HUES64 (cell line): Measurements from ENCODE around the gene NEK11.

ENCODE experiments used
- H3K27ac ChIP-seq: 2 replicates; pipeline ENCODE4 v1.7.0; 2013; ENCODE audit warnings: low read depth, low read length, inconsistent platforms
- H3K27me3 ChIP-seq: 2 replicates; pipeline ENCODE4 v1.6.1; 2013; ENCODE audit warnings: mild to moderate bottlenecking, low read length; ENCODE audit not compliant: insufficient read depth
- H3K36me3 ChIP-seq: 2 replicates; pipeline ENCODE4 v1.6.1; 2013; ENCODE audit warnings: mild to moderate bottlenecking, low read length; ENCODE audit not compliant: insufficient read depth
- H3K4me1 ChIP-seq: 2 replicates; pipeline ENCODE4 v1.6.1; 2013; ENCODE audit warnings: mild to moderate bottlenecking, low read length, moderate library complexity; ENCODE audit not compliant: insufficient read depth
- H3K4me3 ChIP-seq: 2 replicates; pipeline ENCODE4 v1.5.1; 2013; ENCODE audit warnings: mild to moderate bottlenecking, low read length, moderate library complexity
- H3K9ac ChIP-seq: 2 replicates; pipeline ENCODE4 v1.6.1; 2013; ENCODE audit warnings: mild to moderate bottlenecking, low read depth, low read length
- H3K9me3 ChIP-seq: 2 replicates; pipeline ENCODE4 v1.6.1; 2013; ENCODE audit warnings: low read depth, low read length; ENCODE audit not compliant: insufficient read depth
- WGBS: fragments of 150-250, 120-280 bp; methylation state at CpG from one replicate; pipeline ENCODE4 v1.1.7; 2013; ENCODE audit warnings: missing lambda C conversion rate; 5-methylcytosine and 5-hydroxymethylcytosine counted together

The NEK11 gene

GRCh38 chr3:131261104-131261503 lies 234.4 kb downstream of the NEK11 start:
- Histone ChIP-seq H3K9me3 (peaks cover 2% of the 10 kb centered on the region; the same call in 1 of the 2 replicates), H3K4me1 (no peaks in the 10 kb centered on the region), H3K27me3 (no peaks in the 10 kb centered on the region), H3K36me3 (no peaks in the 10 kb centered on the region), H3K27ac (no peak overlapping the region), H3K4me3 (no peak overlapping the region), H3K9ac (no peak overlapping the region)
- 100% methylated on average over 1 of the region's 1 CpG for WGBS

- no peak overlapping the region for H3K9ac ChIP-seq
- no peaks in the 10 kb centered on the region for H3K4me1 ChIP-seq
- H3K27me3 ChIP-seq = no peaks in the 10 kb centered on the region
- 88% methylated on average over 1 of the region's 1 CpG for WGBS
- no peaks in the 10 kb centered on the region for H3K36me3 ChIP-seq
- H3K27ac ChIP-seq = no peak overlapping the region
- H3K4me3 ChIP-seq = no peak overlapping the region
- no peaks in the 10 kb centered on the region for H3K9me3 ChIP-seq
Measured at GRCh38 chr3:131275556-131275955, 248.9 kb downstream of the NEK11 start.

GRCh38 chr3:131277836-131278497 lies 251.3 kb downstream of the NEK11 start:
- Histone ChIP-seq H3K36me3 (no peaks in the 10 kb centered on the region), H3K9ac (no peak overlapping the region), H3K4me3 (no peak overlapping the region), H3K4me1 (no peaks in the 10 kb centered on the region), H3K27ac (no peak overlapping the region), H3K27me3 (no peaks in the 10 kb centered on the region), H3K9me3 (no peaks in the 10 kb centered on the region)
- 99% methylated on average over 2 of the region's 2 CpGs for WGBS

- Histone ChIP-seq H3K9ac (no peak overlapping the region), H3K9me3 (no peaks in the 10 kb centered on the region), H3K27me3 (no peaks in the 10 kb centered on the region), H3K36me3 (no peaks in the 10 kb centered on the region), H3K27ac (no peak overlapping the region), H3K4me1 (peaks cover 9% of the 10 kb centered on the region; the same call in 1 of the 2 replicates), H3K4me3 (no peak overlapping the region)
- 93% methylated on average over 2 of the region's 2 CpGs for WGBS
Measured at GRCh38 chr3:131279577-131279976, 252.9 kb downstream of the NEK11 start.

- WGBS = 90% methylated on average over 2 of the region's 2 CpGs
- H3K4me3 ChIP-seq = no peak overlapping the region
- H3K27ac ChIP-seq = no peak overlapping the region
- H3K9me3 ChIP-seq = no peaks in the 10 kb centered on the region
- no peak overlapping the region for H3K9ac ChIP-seq
- no peaks in the 10 kb centered on the region for H3K36me3 ChIP-seq
- no peaks in the 10 kb centered on the region for H3K27me3 ChIP-seq
- peaks cover 9% of the 10 kb centered on the region; the same call in 1 of the 2 replicates for H3K4me1 ChIP-seq
Measured at GRCh38 chr3:131282379-131282778, 255.7 kb downstream of the NEK11 start.

GRCh38 chr3:131282967-131283366 lies 256.3 kb downstream of the NEK11 start:
- Histone ChIP-seq H3K27ac (no peak overlapping the region), H3K9me3 (no peaks in the 10 kb centered on the region), H3K4me1 (peaks cover 9% of the 10 kb centered on the region; the same call in 1 of the 2 replicates), H3K9ac (no peak overlapping the region), H3K27me3 (no peaks in the 10 kb centered on the region), H3K4me3 (no peak overlapping the region), H3K36me3 (no peaks in the 10 kb centered on the region)
- no CpG with 5 or more reads among the region's 1 CpG for WGBS

- Histone ChIP-seq H3K9me3 (no peaks in the 10 kb centered on the region), H3K9ac (no peak overlapping the region), H3K4me3 (no peak overlapping the region), H3K27ac (no peak overlapping the region), H3K4me1 (peaks cover 9% of the 10 kb centered on the region; the same call in 1 of the 2 replicates), H3K27me3 (no peaks in the 10 kb centered on the region), H3K36me3 (no peaks in the 10 kb centered on the region)
- WGBS = 82% methylated on average over 3 of the region's 3 CpGs
Measured at GRCh38 chr3:131283862-131284261, 257.2 kb downstream of the NEK11 start.

GRCh38 chr3:131284302-131284701 lies 257.6 kb downstream of the NEK11 start:
- WGBS = 98% methylated on average over 1 of the region's 1 CpG
- no peak overlapping the region for H3K27ac ChIP-seq

GRCh38 chr3:131285456-131285855 lies 258.8 kb downstream of the NEK11 start:
- no peak overlapping the region for H3K27ac ChIP-seq
- H3K36me3 ChIP-seq = no peaks in the 10 kb centered on the region
- no peaks in the 10 kb centered on the region for H3K27me3 ChIP-seq
- no peak overlapping the region for H3K4me3 ChIP-seq
- no peaks in the 10 kb centered on the region for H3K9me3 ChIP-seq
- H3K9ac ChIP-seq = no peak overlapping the region
- WGBS = 83% methylated on average over 3 of the region's 3 CpGs
- peaks cover 9% of the 10 kb centered on the region; the same call in 1 of the 2 replicates for H3K4me1 ChIP-seq

More at GRCh38 chr3:131284302-131284701, 257.6 kb downstream of the NEK11 start:
- Histone ChIP-seq H3K9me3 (no peaks in the 10 kb centered on the region), H3K36me3 (no peaks in the 10 kb centered on the region), H3K9ac (no peak overlapping the region), H3K4me3 (no peak overlapping the region), H3K27me3 (no peaks in the 10 kb centered on the region), H3K4me1 (peaks cover 9% of the 10 kb centered on the region; the same call in 1 of the 2 replicates)

GRCh38 chr3:131299836-131300235 lies 273.2 kb downstream of the NEK11 start:
- no peaks in the 10 kb centered on the region for H3K36me3 ChIP-seq
- H3K9ac ChIP-seq = no peak overlapping the region
- H3K4me3 ChIP-seq = no peak overlapping the region
- no peaks in the 10 kb centered on the region for H3K4me1 ChIP-seq
- no peaks in the 10 kb centered on the region for H3K9me3 ChIP-seq
- H3K27me3 ChIP-seq = no peaks in the 10 kb centered on the region
- H3K27ac ChIP-seq = no peak overlapping the region
- WGBS = 100% methylated on average over 1 of the region's 1 CpG

- Histone ChIP-seq H3K27ac (no peak overlapping the region), H3K36me3 (no peaks in the 10 kb centered on the region), H3K27me3 (no peaks in the 10 kb centered on the region), H3K4me3 (no peak overlapping the region), H3K4me1 (no peaks in the 10 kb centered on the region), H3K9ac (no peak overlapping the region), H3K9me3 (no peaks in the 10 kb centered on the region)
Measured at GRCh38 chr3:131303848-131304247, 277.2 kb downstream of the NEK11 start.

- no peaks in the 10 kb centered on the region for H3K36me3 ChIP-seq
- no peak overlapping the region for H3K4me3 ChIP-seq
- no peaks in the 10 kb centered on the region for H3K4me1 ChIP-seq
- no peak overlapping the region for H3K27ac ChIP-seq
- H3K9ac ChIP-seq = no peak overlapping the region
- WGBS = 93% methylated on average over 5 of the region's 5 CpGs
- H3K27me3 ChIP-seq = no peaks in the 10 kb centered on the region
- no peaks in the 10 kb centered on the region for H3K9me3 ChIP-seq
Measured at GRCh38 chr3:131304890-131305289, 278.2 kb downstream of the NEK11 start.
